ENCODE data around the gene SMIM36.

DNA sequence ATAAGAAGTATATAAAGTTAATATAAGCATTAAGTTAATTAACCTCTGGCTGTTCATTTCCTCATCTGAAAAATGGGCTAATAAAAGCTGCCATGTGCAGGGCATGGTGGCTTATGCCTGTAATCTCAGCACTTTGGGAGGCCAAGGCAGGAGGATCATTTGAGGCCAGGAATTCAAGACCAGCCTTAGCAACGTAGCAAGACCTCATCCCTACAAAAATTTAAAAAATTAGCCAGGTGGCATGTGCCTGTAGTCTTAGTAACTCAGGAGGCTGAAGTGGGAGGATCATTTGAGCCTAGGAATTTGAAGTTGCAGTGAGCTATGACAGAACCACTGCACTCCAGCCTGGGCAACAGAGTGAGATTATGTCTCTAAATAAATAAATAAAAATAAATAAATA, 49.0 kb downstream of the SMIM36 start:
- TF ChIP-seq NFYB (CRISPR knock-in tag; conservative IDR thresholded peaks at IDR 0.05; ENCODE audit: low read depth), result no peak
- TF ChIP-seq CTCF (IDR thresholded peaks at IDR 0.05), result no peak
- no peak for TF ChIP-seq NFE2L1 (CRISPR knock-in tag; IDR thresholded peaks at IDR 0.05)
- no peak for TF ChIP-seq PRRX2 (CRISPR knock-in tag; IDR thresholded peaks at IDR 0.05)
- no peak for TF ChIP-seq ZNF263 (CRISPR knock-in tag; IDR thresholded peaks at IDR 0.05; ENCODE audit: low read depth)
- TF ChIP-seq RELA (CRISPR knock-in tag; IDR thresholded peaks at IDR 0.05; ENCODE audit: borderline replicate concordance), result no peak
- TF ChIP-seq FOXK1 (CRISPR knock-in tag; IDR thresholded peaks at IDR 0.05), result no peak
- no peak for TF ChIP-seq ZNF138 (CRISPR knock-in tag; conservative IDR thresholded peaks at IDR 0.05)
- TF ChIP-seq MAX (CRISPR knock-in tag; IDR thresholded peaks at IDR 0.05), result no peak
